Adrenal gland (tissue), 12 donors: ENCODE data around the gene DNAJC12. TPM values are rescaled to one million over a fixed set of nuclear protein-coding genes. Genes with fewer than 3 reads are reported as not detected.

Experiments
- DNase-seq, 7 donors: peaks; one replicate each; pipeline ENCODE4 v3.0.0-alpha.2; 2019 to 2020
- H3K27ac ChIP-seq, 5 donors: fragments of 200-600 bp; sonication (generic) in 4 of 5; 1 replicate in 3 of 5; 2 replicates in 2 of 5; pipeline versions ENCODE4 v1.5.1 to v1.8.0; 2016 to 2020; ENCODE audit warnings: mild to moderate bottlenecking in 1 of 5
- H3K27me3 ChIP-seq: fragments of 200-600 bp; 2 replicates; pipeline ENCODE4 v1.8.0; 2021
- H3K36me3 ChIP-seq, 2 donors: fragments of 200-600 bp; replicated peaks in 1 of 2; 1 replicate in 1 of 2; 2 replicates in 1 of 2; pipeline versions ENCODE4 v1.5.1 to v1.8.0; 2018 to 2022
- H3K4me1 ChIP-seq, 2 donors: fragments of 200-600 bp; replicated peaks in 1 of 2; 1 replicate in 1 of 2; 2 replicates in 1 of 2; pipeline versions ENCODE4 v1.5.1 to v1.8.0; 2018 to 2021
- H3K4me3 ChIP-seq, 4 donors: fragments of 200-600 bp; sonication (generic) in 3 of 4; one replicate each; pipeline ENCODE4 v1.5.1; 2016 to 2018
- H3K9me3 ChIP-seq, 3 donors: fragments of 200-600 bp; sonication (generic) in 1 of 3; replicated peaks in 1 of 3; 1 replicate in 2 of 3; 2 replicates in 1 of 3; pipeline versions ENCODE4 v1.5.1 to v1.8.0; 2016 to 2021
- POLR2A ChIP-seq, 2 donors: fragments of 450-650 bp; IDR thresholded peaks; one replicate each; pipeline ENCODE4 v1.6.1; 2017; ENCODE audit warnings: antibody characterized with exemption in 2 of 2, mild to moderate bottlenecking in 2 of 2, moderate library complexity in 1 of 2
- WGBS, 4 donors: extraction: QIAGEN DNeasy Blood & Tissue Kit in 2 of 4; methylation state at CpG; one replicate each; pipeline versions ENCODE4 v1.1.5 to v1.1.7; 2013 to 2017; 5-methylcytosine and 5-hydroxymethylcytosine counted together
- intact Hi-C, 2 donors: fragments of 100-400 bp; cut with DNase I; formaldehyde crosslinking; loops; one replicate each; pipeline versions ENCODE4 v1.14.1 to v1.15.0; 2022 to 2023
- polyA plus RNA-seq, 3 donors: library from polyadenylated mRNA; stranded (reverse); fragments of 200-250 nt in 2 of 3; fragments of 350-450 nt in 1 of 3; fragmentation: Illumina TruSeq in 1 of 3; extraction: RNeasy Lipid Tissue Mini Kit (QIAGEN cat#74804) in 1 of 3; gene quantifications; one replicate each; pipeline ENCODE4 v1.2.3, GENCODE V29; 2013 to 2014
- total RNA-seq, 9 donors: library from RNA; depleted of rRNA in 4 of 9; stranded (reverse); fragments of >200 nt in 4 of 9; fragments of 120-200 nt in 1 of 9; fragmentation: NEBNext Ultra II Directional in 1 of 9; extraction: Animal tissue kit (Norgen Biotek cat#: 25700) in 1 of 9; gene quantifications; one replicate each; pipeline versions ENCODE4 v1.1.0 to v1.2.4, GENCODE V29; 2013 to 2023
- TF ChIP-seq, protein P1 (sequence below), 6 experiments: fragments of 450-650 bp in 4 of 6; fragments of 200-600 bp in 2 of 6; sonication (generic) in 1 of 6; IDR thresholded peaks; 1 replicate in 5 of 6; 2 replicates in 1 of 6; pipeline versions ENCODE4 v1.5.1 to v1.8.0; 2016 to 2021; ENCODE audit warnings: antibody characterized with exemption in 6 of 6, mild to moderate bottlenecking in 2 of 6, moderate library complexity in 1 of 6
- donor health status: healthy with polysubstance abuse.
- donor health status: Bipolar disorder and iron deficiency.
- donor health status: DM: yes; HTN: yes; CAD: no.
- donor health status: DM: no; HTN: no; CAD: no.
- donor health status: DM: no; HTN: no; CAD: no.
- donor health status: DM: yes; HTN: yes; CAD: no.

Gene DNAJC12
- total and polyA plus RNA-seq, 12 donors = 21.0 to 228 (median 56.2) TPM

- Histone ChIP-seq H3K27ac (no peak overlapping the region), H3K4me3 (no peak overlapping the region), H3K27me3 (no peaks in the 10 kb centered on the region), H3K9me3 (no peaks in the 10 kb centered on the region), H3K4me1 (no peaks in the 10 kb centered on the region), H3K36me3 (no peaks in the 10 kb centered on the region)
- no peak for DNase-seq
- no peak for TF ChIP-seq POLR2A (IDR thresholded peaks at IDR 0.05)
- TF ChIP-seq, protein P1, sequence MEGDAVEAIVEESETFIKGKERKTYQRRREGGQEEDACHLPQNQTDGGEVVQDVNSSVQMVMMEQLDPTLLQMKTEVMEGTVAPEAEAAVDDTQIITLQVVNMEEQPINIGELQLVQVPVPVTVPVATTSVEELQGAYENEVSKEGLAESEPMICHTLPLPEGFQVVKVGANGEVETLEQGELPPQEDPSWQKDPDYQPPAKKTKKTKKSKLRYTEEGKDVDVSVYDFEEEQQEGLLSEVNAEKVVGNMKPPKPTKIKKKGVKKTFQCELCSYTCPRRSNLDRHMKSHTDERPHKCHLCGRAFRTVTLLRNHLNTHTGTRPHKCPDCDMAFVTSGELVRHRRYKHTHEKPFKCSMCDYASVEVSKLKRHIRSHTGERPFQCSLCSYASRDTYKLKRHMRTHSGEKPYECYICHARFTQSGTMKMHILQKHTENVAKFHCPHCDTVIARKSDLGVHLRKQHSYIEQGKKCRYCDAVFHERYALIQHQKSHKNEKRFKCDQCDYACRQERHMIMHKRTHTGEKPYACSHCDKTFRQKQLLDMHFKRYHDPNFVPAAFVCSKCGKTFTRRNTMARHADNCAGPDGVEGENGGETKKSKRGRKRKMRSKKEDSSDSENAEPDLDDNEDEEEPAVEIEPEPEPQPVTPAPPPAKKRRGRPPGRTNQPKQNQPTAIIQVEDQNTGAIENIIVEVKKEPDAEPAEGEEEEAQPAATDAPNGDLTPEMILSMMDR (IDR thresholded peaks at IDR 0.05) = no peak
- intact Hi-C loops = no loop called here
- 44 to 75% (median 62%) methylated on average over 1 of the region's 1 CpG for WGBS, 4 donors
Measured at GRCh38 chr10:67808704-67809103, 29.3 kb downstream of the DNAJC12 start.

- Histone ChIP-seq H3K4me1 (no peaks in the 10 kb centered on the region), H3K27ac (no peak overlapping the region), H3K4me3 (no peak overlapping the region), H3K36me3 (no peaks in the 10 kb centered on the region), H3K27me3 (no peaks in the 10 kb centered on the region), H3K9me3 (no peaks in the 10 kb centered on the region)
- DNase-seq = no peak
- WGBS, 4 donors = 68 to 79% (median 76%) methylated on average over 4 of the region's 4 CpGs
- TF ChIP-seq POLR2A (IDR thresholded peaks at IDR 0.05) = no peak
- TF ChIP-seq, protein P1 (IDR thresholded peaks at IDR 0.05) = no peak
- intact Hi-C loops = no loop called here
Measured at GRCh38 chr10:67807855-67808456, 30.0 kb downstream of the DNAJC12 start.

DNA sequence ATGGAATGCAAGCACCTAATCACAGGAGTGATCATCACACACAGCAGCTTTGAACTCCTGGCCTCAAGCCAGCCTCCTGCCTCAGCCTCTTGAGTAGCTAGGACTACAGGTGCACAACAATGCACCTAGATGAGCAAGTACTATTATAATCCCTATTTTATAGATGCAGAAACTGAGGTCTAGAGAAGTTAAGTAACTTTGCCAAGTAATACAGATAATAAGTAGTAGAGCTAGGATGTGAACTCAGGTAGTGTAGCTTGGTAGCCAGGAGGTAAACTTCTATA, 33.7 kb downstream of the DNAJC12 start:
- TF ChIP-seq, protein P1 (IDR thresholded peaks at IDR 0.05) = no peak
- TF ChIP-seq POLR2A (IDR thresholded peaks at IDR 0.05) = no peak
- no peaks in the 10 kb centered on the region for H3K4me1 ChIP-seq
- DNase-seq = no peak
- H3K4me3 ChIP-seq = no peak overlapping the region
- no peaks in the 10 kb centered on the region for H3K36me3 ChIP-seq
- no peaks in the 10 kb centered on the region for H3K27me3 ChIP-seq
- H3K27ac ChIP-seq = no peak overlapping the region
- no peaks in the 10 kb centered on the region for H3K9me3 ChIP-seq
- intact Hi-C loops = no loop called here

DNA sequence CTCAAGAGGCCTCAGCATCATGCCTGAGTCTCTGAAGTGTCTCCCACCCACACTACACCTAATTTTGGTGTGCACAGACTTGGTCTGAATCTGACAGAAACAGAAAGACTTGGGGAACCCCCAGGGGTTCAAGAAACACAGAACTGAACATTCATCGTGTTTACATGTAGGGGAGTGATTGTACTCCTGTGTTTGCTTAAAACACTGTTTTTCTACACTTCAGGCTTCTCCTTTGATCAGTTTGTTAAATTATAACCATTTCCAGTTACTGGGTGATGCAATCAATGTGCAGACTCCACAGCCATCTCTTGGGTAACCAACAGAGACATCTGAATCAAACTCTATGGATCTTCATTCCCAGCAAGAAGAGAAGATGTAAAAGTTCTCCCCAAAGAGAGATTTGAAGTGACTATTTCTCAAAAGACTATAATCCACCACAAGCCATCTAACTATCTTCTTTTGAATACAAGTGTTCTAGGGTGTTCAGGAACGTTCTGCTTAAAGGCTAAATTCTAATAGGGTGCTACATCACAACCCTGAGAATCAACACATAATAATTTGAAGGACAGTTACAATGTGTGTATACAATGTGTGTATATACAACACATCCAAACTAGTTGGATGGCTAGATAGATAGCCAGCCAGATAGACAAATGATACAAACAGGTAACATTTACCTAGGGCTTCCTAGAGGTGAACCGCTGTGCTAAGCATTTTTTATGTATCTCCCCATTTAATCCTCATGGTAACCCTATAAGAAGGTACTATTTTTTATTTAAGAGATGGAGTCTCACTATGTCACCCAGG, 34.2 kb downstream of the DNAJC12 start:
- TF ChIP-seq POLR2A (IDR thresholded peaks at IDR 0.05) = no peak
- TF ChIP-seq, protein P1 (IDR thresholded peaks at IDR 0.05) = no peak
- Histone ChIP-seq H3K27ac (no peak overlapping the region), H3K9me3 (no peaks in the 10 kb centered on the region), H3K27me3 (no peaks in the 10 kb centered on the region), H3K4me1 (no peaks in the 10 kb centered on the region), H3K36me3 (no peaks in the 10 kb centered on the region), H3K4me3 (no peak overlapping the region)
- WGBS, 4 donors = 81 to 91% (median 87%) methylated on average over 3 of the region's 3 CpGs
- intact Hi-C loops = no loop called here
- no peak for DNase-seq
